RWPE2 (cell line): ENCODE data around the gene DOC2A.
A peak's percentile ranks its signal among the peaks of the same experiment; 100 is the strongest.

Experiments
- ATAC-seq: fragments of 200-7000 bp; cut with Tn5 transposase; 3 replicates; pipeline ENCODE4 v1.9.1; 2021; ENCODE audit warnings: low read depth
- DNase-seq: peaks from one replicate; pipeline ENCODE4 v3.0.0-alpha.2; 2020; ENCODE audit warnings: low spot score
- H3K27ac ChIP-seq: fragments of 450-650 bp; 2 replicates; pipeline ENCODE4 v1.5.1; 2017; ENCODE audit warnings: mild to moderate bottlenecking; ENCODE audit not compliant: poor library complexity, severe bottlenecking
- H3K27me3 ChIP-seq: fragments of 250-450 bp; sonication (Bioruptor Pico); 2 replicates; pipeline ENCODE4 v1.5.1; 2021; ENCODE audit warnings: mild to moderate bottlenecking, moderate library complexity; ENCODE audit not compliant: insufficient read depth, poor library complexity, severe bottlenecking
- H3K36me3 ChIP-seq: fragments of 250-450 bp; sonication (Bioruptor Pico); 2 replicates; pipeline ENCODE4 v1.5.1; 2020; ENCODE audit warnings: low read depth, mild to moderate bottlenecking, moderate library complexity
- H3K4me1 ChIP-seq: fragments of 250-450 bp; sonication (Bioruptor Pico); 2 replicates; pipeline ENCODE4 v1.5.1; 2021; ENCODE audit warnings: mild to moderate bottlenecking, moderate library complexity; ENCODE audit not compliant: insufficient read depth, poor library complexity, severe bottlenecking
- H3K4me3 ChIP-seq: fragments of 250-450 bp; sonication (Bioruptor Pico); 2 replicates; pipeline ENCODE4 v1.5.1; 2021; ENCODE audit warnings: mild to moderate bottlenecking, moderate library complexity; ENCODE audit not compliant: severe bottlenecking
- H3K9me3 ChIP-seq: fragments of 250-450 bp; sonication (Bioruptor Pico); 2 replicates; pipeline ENCODE4 v1.5.1; 2021; ENCODE audit warnings: mild to moderate bottlenecking, moderate library complexity; ENCODE audit not compliant: severe bottlenecking
- CTCF ChIP-seq: fragments of 450-650 bp; IDR thresholded peaks from one replicate; pipeline ENCODE4 v1.5.1; 2017; ENCODE audit warnings: mild to moderate bottlenecking, moderate library complexity; ENCODE audit not compliant: poor library complexity, severe bottlenecking

The DOC2A gene

GRCh38 chr16:29974291-29975133 lies 36.3 kb downstream of the DOC2A start:
- Histone ChIP-seq H3K4me1 (peaks cover 11% of the 10 kb centered on the region), H3K36me3 (peaks cover 38% of the 10 kb centered on the region), H3K9me3 (no peaks in the 10 kb centered on the region), H3K27ac (peak overlapping the region; percentile 67), H3K27me3 (no peaks in the 10 kb centered on the region), H3K4me3 (peak overlapping the region; percentile 74)
- ATAC-seq = no peak
- DNase-seq = no peak
- no peak for TF ChIP-seq CTCF

GRCh38 chr16:29973384-29974246 lies 37.2 kb downstream of the DOC2A start, which contains the start of gene TAOK2:
TSS of gene TAOK2 (plus strand) at chr16:29973868. CDS start at chr16:29977773, 3,905 bp downstream.
- peak; percentile 98 for DNase-seq
- Histone ChIP-seq H3K27me3 (no peaks in the 10 kb centered on the region), H3K4me1 (peaks cover 11% of the 10 kb centered on the region), H3K36me3 (peaks cover 32% of the 10 kb centered on the region), H3K27ac (peak within 1 kb of the TSS; percentile 67), H3K9me3 (no peaks in the 10 kb centered on the region), H3K4me3 (peak within 1 kb of the TSS; percentile 74)
- no peak for TF ChIP-seq CTCF
- ATAC-seq = peak; percentile 97

DNA sequence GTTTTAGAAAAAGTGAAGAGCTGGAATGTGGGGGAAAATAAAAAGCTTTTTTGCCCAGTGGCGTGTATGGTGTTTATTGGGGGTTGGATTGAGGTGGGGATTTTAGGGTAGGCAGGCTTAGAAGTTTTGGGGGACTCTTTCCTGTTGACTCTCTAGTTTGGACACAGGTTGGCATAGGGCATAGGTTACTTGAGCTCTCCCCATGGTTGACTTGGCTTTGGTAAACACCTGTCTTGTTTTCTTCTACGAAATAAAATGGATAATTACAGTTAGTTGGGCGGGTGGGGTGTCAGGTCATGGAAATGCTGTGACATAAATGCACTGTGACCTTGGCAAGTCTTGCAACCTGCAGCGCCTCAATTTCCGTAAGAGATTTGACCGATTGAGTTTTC lies 37.8 kb downstream of the DOC2A start:
- TF ChIP-seq CTCF = no peak
- H3K4me3 ChIP-seq = no peak overlapping the region
- peak overlapping the region; percentile 67 for H3K27ac ChIP-seq
- no peak for ATAC-seq
- H3K36me3 ChIP-seq = peaks cover 32% of the 10 kb centered on the region
- H3K9me3 ChIP-seq = no peaks in the 10 kb centered on the region
- H3K4me1 ChIP-seq = peaks cover 11% of the 10 kb centered on the region
- DNase-seq = no peak
- H3K27me3 ChIP-seq = no peaks in the 10 kb centered on the region

DNA sequence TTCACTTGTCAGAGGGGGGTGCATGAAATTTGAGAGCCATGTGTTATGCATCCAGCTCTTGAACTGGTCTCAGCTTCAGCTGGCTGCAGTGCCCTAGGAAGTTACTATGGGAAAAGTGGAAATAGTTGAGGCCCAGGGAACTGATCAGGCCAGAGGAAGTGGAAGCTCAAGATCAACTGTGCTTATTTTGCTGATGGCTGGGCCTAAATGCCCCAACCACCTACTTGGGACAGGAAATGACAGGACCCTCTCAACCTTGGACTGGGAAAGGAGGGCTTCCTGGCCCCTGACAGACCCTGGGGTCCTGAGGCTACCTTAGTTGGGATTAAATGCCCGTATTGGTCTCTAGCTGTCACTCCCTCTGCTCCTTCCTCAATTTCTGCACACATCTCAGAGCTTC lies 38.3 kb downstream of the DOC2A start:
- Histone ChIP-seq H3K4me1 (peaks cover 11% of the 10 kb centered on the region), H3K27me3 (no peaks in the 10 kb centered on the region), H3K36me3 (peaks cover 29% of the 10 kb centered on the region), H3K27ac (peak overlapping the region; percentile 67), H3K4me3 (no peak overlapping the region), H3K9me3 (no peaks in the 10 kb centered on the region)
- ATAC-seq (no peak), DNase-seq (no peak)
- no peak for TF ChIP-seq CTCF
